Measurements from ENCODE around the gene AHI1. TPM values are rescaled to one million over a fixed set of nuclear protein-coding genes. Genes with fewer than 3 reads are reported as not detected.
"Not testable (repeated sequence)": the region's sequence is repeated elsewhere in the genome, so short reads cannot be mapped to it uniquely, and the experiment has no call there.

The AHI1 gene
- total RNA-seq, 3 donors from 2014 or later: 25.3 to 35.5 (median 32.8) TPM

GRCh38 chr6:135265278-135265677, 232.3 kb downstream of the AHI1 start:
- no peaks in the 10 kb centered on the region for H3K27me3 Mint-ChIP-seq (ENCODE audit: low read depth)
- DNase-seq (no peak), ATAC-seq (no peak)
- H3K9me3 Mint-ChIP-seq: no peaks in the 10 kb centered on the region
- no peaks in the 10 kb centered on the region for H3K36me3 Mint-ChIP-seq (ENCODE audit: insufficient read depth)
- H3K4me3 Mint-ChIP-seq: no peak overlapping the region
- H3K4me1 Mint-ChIP-seq (ENCODE audit: low read depth): no peaks in the 10 kb centered on the region

GRCh38 chr6:135261872-135262725, 235.4 kb downstream of the AHI1 start:
- DNase-seq: no peak
- Mint-ChIP-seq H3K36me3 (ENCODE audit: insufficient read depth) (no peaks in the 10 kb centered on the region), H3K9me3 (no peaks in the 10 kb centered on the region)

GRCh38 chr6:135260612-135261011, 236.9 kb downstream of the AHI1 start:
- Mint-ChIP-seq H3K4me3 (no peak overlapping the region), H3K36me3 (ENCODE audit: insufficient read depth) (no peaks in the 10 kb centered on the region), H3K27me3 (ENCODE audit: low read depth) (no peaks in the 10 kb centered on the region), H3K4me1 (ENCODE audit: low read depth) (no peaks in the 10 kb centered on the region), H3K9me3 (no peaks in the 10 kb centered on the region)
- no peak for ATAC-seq
- no peak for DNase-seq

More at GRCh38 chr6:135261872-135262725, 235.4 kb downstream of the AHI1 start:
- Mint-ChIP-seq H3K4me1 (ENCODE audit: low read depth) (no peaks in the 10 kb centered on the region), H3K27me3 (ENCODE audit: low read depth) (no peaks in the 10 kb centered on the region), H3K4me3 (no peak overlapping the region)
- no peak for ATAC-seq

GRCh38 chr6:135258970-135259369, 238.6 kb downstream of the AHI1 start:
- H3K36me3 Mint-ChIP-seq (ENCODE audit: insufficient read depth): no peaks in the 10 kb centered on the region
- no peaks in the 10 kb centered on the region for H3K27me3 Mint-ChIP-seq (ENCODE audit: low read depth)
- ATAC-seq (no peak), DNase-seq (no peak)
- H3K4me1 Mint-ChIP-seq (ENCODE audit: low read depth): no peaks in the 10 kb centered on the region
- no peaks in the 10 kb centered on the region for H3K9me3 Mint-ChIP-seq
- H3K4me3 Mint-ChIP-seq: no peak overlapping the region

- Mint-ChIP-seq H3K36me3 (ENCODE audit: insufficient read depth) (no peaks in the 10 kb centered on the region), H3K4me1 (ENCODE audit: low read depth) (no peaks in the 10 kb centered on the region), H3K9me3 (no peaks in the 10 kb centered on the region), H3K4me3 (no peak overlapping the region), H3K27me3 (ENCODE audit: low read depth) (no peaks in the 10 kb centered on the region)
- ATAC-seq (no peak), DNase-seq (no peak)
Measured at GRCh38 chr6:135257631-135258405, 239.7 kb downstream of the AHI1 start.

- H3K9me3 Mint-ChIP-seq: no peaks in the 10 kb centered on the region
- H3K4me3 Mint-ChIP-seq: no peak overlapping the region
- H3K27me3 Mint-ChIP-seq (ENCODE audit: low read depth): no peaks in the 10 kb centered on the region
- H3K4me1 Mint-ChIP-seq (ENCODE audit: low read depth): no peaks in the 10 kb centered on the region
- ATAC-seq (no peak), DNase-seq (no peak)
- H3K36me3 Mint-ChIP-seq (ENCODE audit: insufficient read depth): no peaks in the 10 kb centered on the region
Measured at GRCh38 chr6:135256866-135257265, 240.7 kb downstream of the AHI1 start.

- H3K36me3 Mint-ChIP-seq (ENCODE audit: insufficient read depth): no peaks in the 10 kb centered on the region
- no peaks in the 10 kb centered on the region for H3K9me3 Mint-ChIP-seq
- no peaks in the 10 kb centered on the region for H3K27me3 Mint-ChIP-seq (ENCODE audit: low read depth)
- no peaks in the 10 kb centered on the region for H3K4me1 Mint-ChIP-seq (ENCODE audit: low read depth)
- DNase-seq (no peak), ATAC-seq (no peak)
- no peak overlapping the region for H3K4me3 Mint-ChIP-seq
Measured at GRCh38 chr6:135254471-135254870, 243.1 kb downstream of the AHI1 start.

- Mint-ChIP-seq H3K4me1 (ENCODE audit: low read depth) (no peaks in the 10 kb centered on the region), H3K4me3 (no peak overlapping the region), H3K36me3 (ENCODE audit: insufficient read depth) (no peaks in the 10 kb centered on the region), H3K9me3 (no peaks in the 10 kb centered on the region), H3K27me3 (ENCODE audit: low read depth) (no peaks in the 10 kb centered on the region)
- ATAC-seq (no peak), DNase-seq (no peak)
Measured at GRCh38 chr6:135251498-135252441, 245.8 kb downstream of the AHI1 start.

- Mint-ChIP-seq H3K27me3 (ENCODE audit: low read depth) (no peaks in the 10 kb centered on the region), H3K4me1 (ENCODE audit: low read depth) (no peaks in the 10 kb centered on the region), H3K9me3 (no peaks in the 10 kb centered on the region), H3K36me3 (ENCODE audit: insufficient read depth) (no peaks in the 10 kb centered on the region), H3K4me3 (no peak overlapping the region)
- no peak for ATAC-seq
- no peak for DNase-seq
Measured at GRCh38 chr6:135250751-135251497, 246.6 kb downstream of the AHI1 start.

- DNase-seq: no peak
- Mint-ChIP-seq H3K27me3 (ENCODE audit: low read depth) (no peaks in the 10 kb centered on the region), H3K36me3 (ENCODE audit: insufficient read depth) (no peaks in the 10 kb centered on the region), H3K4me1 (ENCODE audit: low read depth) (no peaks in the 10 kb centered on the region), H3K9me3 (no peaks in the 10 kb centered on the region), H3K4me3 (no peak overlapping the region)
- no peak for ATAC-seq
Measured at GRCh38 chr6:135250234-135250633, 247.3 kb downstream of the AHI1 start.

- DNase-seq; H3K4me3 Mint-ChIP-seq; H3K27me3 Mint-ChIP-seq (ENCODE audit: low read depth); ATAC-seq; H3K9me3 Mint-ChIP-seq; H3K4me1 Mint-ChIP-seq (ENCODE audit: low read depth); H3K36me3 Mint-ChIP-seq (ENCODE audit: insufficient read depth): not testable (repeated sequence)
Measured at GRCh38 chr6:135246412-135247012, 251.0 kb downstream of the AHI1 start.

GRCh38 chr6:135244805-135245204, 252.7 kb downstream of the AHI1 start:
- Mint-ChIP-seq H3K9me3 (no peaks in the 10 kb centered on the region), H3K4me1 (ENCODE audit: low read depth) (no peaks in the 10 kb centered on the region), H3K27me3 (ENCODE audit: low read depth) (no peaks in the 10 kb centered on the region), H3K4me3 (no peak overlapping the region), H3K36me3 (ENCODE audit: insufficient read depth) (no peaks in the 10 kb centered on the region)
- ATAC-seq (no peak), DNase-seq (no peak)
